ENCODE measurements around the gene LINGO3. TPM values are rescaled to one million over a fixed set of nuclear protein-coding genes. Genes with fewer than 3 reads are reported as not detected.
A peak's percentile ranks its signal among the peaks of the same experiment; 100 is the strongest.

LINGO3 gene
- total and polyA plus RNA-seq, 8 donors = not detected

GRCh38 chr19:2338751-2339643, 31.0 kb upstream of the LINGO3 start:
- H3K4me3 ChIP-seq = no peak overlapping the region
- no peak overlapping the region for H3K27ac ChIP-seq
- no peak for TF ChIP-seq EP300 (IDR thresholded peaks at IDR 0.05)
- no peak for TF ChIP-seq POLR2AphosphoS5 (IDR thresholded peaks at IDR 0.05)
- no peak for TF ChIP-seq POLR2A (IDR thresholded peaks at IDR 0.05)
- no peak for TF ChIP-seq CTCF (IDR thresholded peaks at IDR 0.05)
- no peaks in the 10 kb centered on the region for H3K9me3 ChIP-seq
- no peaks in the 10 kb centered on the region for H3K27me3 ChIP-seq
- 93 to 96% (median 95%) methylated on average over 5 to 54 of the region's 54 CpGs for WGBS, 5 donors
- H3K4me1 ChIP-seq = peaks cover 2 to 29% (median 6%) of the 10 kb centered on the region in 4 donors
- H3K36me3 ChIP-seq = peaks cover 13 to 77% (median 64%) of the 10 kb centered on the region in 4 donors
- DNase-seq = no peak
- intact Hi-C loops (cut with DNase I; ENCODE audit: low total_unique reads) = no loop called here

DNA sequence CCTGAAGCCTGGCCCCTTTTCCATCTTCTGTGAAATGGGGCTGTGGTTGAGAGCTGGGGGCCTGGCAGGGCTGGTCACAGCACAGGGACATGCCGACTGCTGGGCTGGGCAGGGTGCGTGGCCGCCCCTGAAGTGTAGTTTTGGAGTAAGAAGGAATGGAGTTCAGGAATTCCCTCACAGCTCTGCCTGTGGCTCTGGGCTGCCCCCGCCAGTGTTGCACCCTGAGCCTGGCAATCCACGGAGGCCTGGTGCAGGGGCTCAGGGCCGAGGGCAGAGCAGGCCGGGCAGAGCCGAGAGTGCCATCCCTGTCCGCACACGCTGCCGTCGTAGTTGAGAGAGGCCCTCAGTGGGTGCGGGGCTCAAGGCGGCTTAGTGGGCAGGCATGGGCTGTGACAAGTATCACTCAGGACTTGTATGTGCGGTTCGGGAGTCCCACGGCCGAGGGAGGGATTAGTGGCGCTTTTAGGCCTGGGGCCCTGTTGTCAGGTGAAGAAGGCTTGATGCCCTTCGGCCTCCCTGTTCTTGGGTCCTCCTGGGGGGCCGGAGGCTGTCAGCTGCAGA, 30.2 kb upstream of the LINGO3 start:
- intact Hi-C loops (cut with DNase I; ENCODE audit: low total_unique reads) = no loop called here
- no peak overlapping the region for H3K4me3 ChIP-seq
- H3K36me3 ChIP-seq = peaks cover 13 to 70% (median 59%) of the 10 kb centered on the region in 4 donors
- no peaks in the 10 kb centered on the region for H3K27me3 ChIP-seq
- TF ChIP-seq CTCF (IDR thresholded peaks at IDR 0.05) (no peak), EP300 (IDR thresholded peaks at IDR 0.05) (no peak), POLR2AphosphoS5 (IDR thresholded peaks at IDR 0.05) (no peak), POLR2A (IDR thresholded peaks at IDR 0.05) (no peak)
- H3K27ac ChIP-seq = peak overlapping the region in 1 of 5 donors; percentile 13
- no peaks in the 10 kb centered on the region for H3K9me3 ChIP-seq
- DNase-seq = no peak
- H3K4me1 ChIP-seq = peaks cover 11 to 37% (median 15%) of the 10 kb centered on the region in 4 donors
- 92 to 98% (median 94%) methylated on average over 17 to 21 of the region's 21 CpGs for WGBS, 5 donors

DNA sequence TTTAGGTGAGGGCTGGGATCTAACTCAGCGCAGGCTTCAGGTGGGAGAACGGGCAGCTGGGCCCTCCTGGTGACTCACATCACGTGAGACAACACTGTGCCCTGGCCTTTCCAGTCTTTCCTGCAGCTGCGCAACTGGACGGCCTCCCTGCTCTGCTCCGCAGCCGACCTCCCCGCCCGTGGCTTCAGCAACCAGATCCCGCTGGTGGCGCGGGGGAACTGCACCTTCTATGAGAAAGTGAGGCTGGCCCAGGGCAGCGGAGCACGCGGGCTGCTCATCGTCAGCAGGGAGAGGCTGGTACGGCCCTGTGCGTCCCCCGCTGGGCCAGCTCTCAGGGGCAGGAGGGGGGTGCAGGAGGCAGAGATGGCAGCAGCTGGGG, 29.4 kb upstream of the LINGO3 start:
- WGBS, 5 donors = 60 to 73% (median 65%) methylated on average over 12 to 19 of the region's 19 CpGs
- Histone ChIP-seq H3K36me3 (peaks cover 13 to 62% (median 51%) of the 10 kb centered on the region in 4 donors), H3K4me1 (peaks cover 15 to 46% (median 22%) of the 10 kb centered on the region in 4 donors), H3K27me3 (no peaks in the 10 kb centered on the region), H3K9me3 (no peaks in the 10 kb centered on the region), H3K27ac (no peak overlapping the region), H3K4me3 (no peak overlapping the region)
- peak in 1 of 2 donors; percentile 93 for DNase-seq
- TF ChIP-seq POLR2A (IDR thresholded peaks at IDR 0.05) (no peak), EP300 (IDR thresholded peaks at IDR 0.05) (no peak), CTCF (IDR thresholded peaks at IDR 0.05) (no peak), POLR2AphosphoS5 (IDR thresholded peaks at IDR 0.05) (no peak)
- intact Hi-C loops (cut with DNase I; ENCODE audit: low total_unique reads) = no loop called here

- H3K36me3 ChIP-seq = peaks cover 13 to 57% (median 45%) of the 10 kb centered on the region in 4 donors
- no peak overlapping the region for H3K4me3 ChIP-seq
- no peak overlapping the region for H3K27ac ChIP-seq
- no peak for DNase-seq
- H3K9me3 ChIP-seq = no peaks in the 10 kb centered on the region
- H3K27me3 ChIP-seq = no peaks in the 10 kb centered on the region
- peaks cover 20 to 52% (median 28%) of the 10 kb centered on the region in 4 donors for H3K4me1 ChIP-seq
- 87 to 93% (median 90%) methylated on average over 25 to 33 of the region's 33 CpGs for WGBS, 5 donors
- intact Hi-C loops (cut with DNase I; ENCODE audit: low total_unique reads) = no loop called here
- TF ChIP-seq POLR2AphosphoS5 (IDR thresholded peaks at IDR 0.05) = no peak
- TF ChIP-seq EP300 (IDR thresholded peaks at IDR 0.05) = no peak
- TF ChIP-seq CTCF (IDR thresholded peaks at IDR 0.05) = no peak
- no peak for TF ChIP-seq POLR2A (IDR thresholded peaks at IDR 0.05)
These were observed 28.8 kb upstream of the LINGO3 start for GRCh38 chr19:2336528-2337328.
